ENCODE measurements around the gene THSD8.

DNA sequence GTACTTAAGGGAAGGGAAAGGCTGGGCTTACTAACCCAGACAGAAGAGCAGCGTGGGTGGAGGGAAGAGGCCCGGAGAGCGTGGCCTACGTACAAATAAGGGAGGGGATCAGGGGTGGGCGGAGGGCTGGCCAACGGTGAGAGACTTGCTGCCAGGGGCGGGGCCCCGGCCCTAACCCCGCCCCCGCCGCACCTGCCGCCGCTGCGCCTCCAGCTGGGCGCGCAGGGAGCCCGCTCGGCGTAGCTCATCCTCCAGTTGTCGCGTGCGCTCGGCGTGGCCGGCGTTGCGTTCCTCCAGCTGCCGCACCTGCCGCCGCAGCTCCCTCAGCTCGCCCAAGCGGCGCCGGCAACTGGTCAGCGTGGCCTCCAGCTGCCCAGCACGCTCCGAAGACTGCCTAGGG lies 32.2 kb upstream of the THSD8 start:
- no peak for TF ChIP-seq CTCF (IDR thresholded peaks at IDR 0.05)
- no peak for TF ChIP-seq POLR2A (IDR thresholded peaks at IDR 0.05)

All from testis (tissue), 2 donors.